Upper lobe of left lung (tissue), 6 donors: ENCODE results near the gene HADH. TPM values are rescaled to one million over a fixed set of nuclear protein-coding genes. Genes with fewer than 3 reads are reported as not detected.

Source experiments
- ATAC-seq, 2 donors: fragments of 200-7000 bp; cut with Tn5 transposase; one replicate each; pipeline ENCODE4 v1.9.1; 2022; ENCODE audit warnings: mild to moderate bottlenecking in 2 of 2, moderate library complexity in 2 of 2; ENCODE audit not compliant: low FRiP score in 2 of 2
- DNase-seq, 2 donors: peaks; one replicate each; pipeline ENCODE4 v3.0.0-alpha.2; 2019 to 2020
- H3K27ac ChIP-seq, 4 donors: fragments of 200-600 bp; sonication (generic); one replicate each; pipeline ENCODE4 v1.5.1; 2016 to 2019
- H3K27me3 ChIP-seq, 4 donors: fragments of 200-600 bp; sonication (generic); one replicate each; pipeline ENCODE4 v1.5.1; 2017 to 2019
- H3K36me3 ChIP-seq, 4 donors: fragments of 200-600 bp; sonication (generic); one replicate each; pipeline ENCODE4 v1.5.1; 2016 to 2019
- H3K4me1 ChIP-seq, 4 donors: fragments of 200-600 bp; sonication (generic); one replicate each; pipeline ENCODE4 v1.5.1; 2018 to 2019
- H3K4me3 ChIP-seq, 4 donors: fragments of 200-600 bp; sonication (generic); one replicate each; pipeline ENCODE4 v1.5.1; 2017 to 2019; ENCODE audit warnings: mild to moderate bottlenecking in 2 of 4, moderate library complexity in 1 of 4
- H3K9me3 ChIP-seq, 4 donors: fragments of 200-600 bp; sonication (generic); one replicate each; pipeline ENCODE4 v1.5.1; 2018 to 2019
- CTCF ChIP-seq, 6 experiments: fragments of 450-650 bp in 4 of 6; fragments of 200-600 bp in 2 of 6; sonication (generic) in 2 of 6; IDR thresholded peaks; one replicate each; pipeline ENCODE4 v1.5.1; 2016 to 2019; ENCODE audit warnings: antibody characterized with exemption in 6 of 6
- EP300 ChIP-seq, 4 donors: sonication (generic); formaldehyde crosslinking; IDR thresholded peaks; one replicate each; pipeline ENCODE4 v1.5.1; 2017; ENCODE audit warnings: antibody characterized with exemption in 4 of 4, control low read depth in 2 of 4
- POLR2A ChIP-seq, 4 donors: fragments of 450-650 bp; IDR thresholded peaks; one replicate each; pipeline ENCODE4 v1.5.1; 2016 to 2017; ENCODE audit warnings: antibody characterized with exemption in 4 of 4, mild to moderate bottlenecking in 2 of 4
- POLR2AphosphoS5 ChIP-seq, 2 donors: sonication (generic); formaldehyde crosslinking; IDR thresholded peaks; one replicate each; pipeline ENCODE4 v1.5.1; 2017; ENCODE audit warnings: antibody characterized with exemption in 2 of 2
- WGBS, 2 donors: methylation state at CpG; one replicate each; pipeline ENCODE4 v1.1.5; 2017 to 2018; 5-methylcytosine and 5-hydroxymethylcytosine counted together
- total RNA-seq, 6 donors: library from RNA; depleted of rRNA in 4 of 6; stranded (reverse); fragments of >200 nt in 4 of 6; gene quantifications; one replicate each; pipeline versions ENCODE4 v1.1.0 to v1.2.1, GENCODE V29; 2016 to 2021
- donor health status: DM: no; HTN: no; CAD: no; lungs with moderate emphysema.
- donor health status: DM: no; HTN: yes; CAD: no; lungs with severe emphysema.

Gene HADH
- total RNA-seq, 6 donors from 2014 or later: 27.2 to 57.1 (median 36.1) TPM

GRCh38 chr4:108033348-108033747, 43.7 kb downstream of the HADH start:
- H3K27me3 ChIP-seq: no peaks in the 10 kb centered on the region
- no peak overlapping the region for H3K27ac ChIP-seq
- ATAC-seq (no peak), DNase-seq (no peak)
- H3K36me3 ChIP-seq: peaks cover 9 to 43% (median 24%) of the 10 kb centered on the region in 4 donors
- no peak for TF ChIP-seq POLR2A (IDR thresholded peaks at IDR 0.05)
- no peak for TF ChIP-seq POLR2AphosphoS5 (IDR thresholded peaks at IDR 0.05)
- no peak for TF ChIP-seq CTCF (IDR thresholded peaks at IDR 0.05)
- no peak for TF ChIP-seq EP300 (IDR thresholded peaks at IDR 0.05)
- no peaks in the 10 kb centered on the region for H3K9me3 ChIP-seq
- H3K4me3 ChIP-seq: no peak overlapping the region
- H3K4me1 ChIP-seq: no peaks in the 10 kb centered on the region

- WGBS, 2 donors: 85 to 87% methylated on average over 7 of the region's 7 CpGs
- no peak overlapping the region for H3K4me3 ChIP-seq
- TF ChIP-seq POLR2AphosphoS5 (IDR thresholded peaks at IDR 0.05) (no peak), EP300 (IDR thresholded peaks at IDR 0.05) (no peak), CTCF (IDR thresholded peaks at IDR 0.05) (no peak), POLR2A (IDR thresholded peaks at IDR 0.05) (no peak)
- ATAC-seq: no peak
- H3K36me3 ChIP-seq: peaks cover 5 to 33% (median 18%) of the 10 kb centered on the region in 4 donors
- H3K4me1 ChIP-seq: no peaks in the 10 kb centered on the region
- no peaks in the 10 kb centered on the region for H3K9me3 ChIP-seq
- DNase-seq: no peak
- no peak overlapping the region for H3K27ac ChIP-seq
- no peaks in the 10 kb centered on the region for H3K27me3 ChIP-seq
Measured at GRCh38 chr4:108034565-108034964, 44.9 kb downstream of the HADH start.

- 85 to 87% methylated on average over 6 of the region's 6 CpGs for WGBS, 2 donors
- Histone ChIP-seq H3K27me3 (no peaks in the 10 kb centered on the region), H3K36me3 (peaks cover 5 to 33% (median 16%) of the 10 kb centered on the region in 4 donors), H3K9me3 (no peaks in the 10 kb centered on the region), H3K27ac (no peak overlapping the region), H3K4me3 (no peak overlapping the region), H3K4me1 (no peaks in the 10 kb centered on the region)
- DNase-seq: no peak
- TF ChIP-seq CTCF (IDR thresholded peaks at IDR 0.05) (no peak), POLR2AphosphoS5 (IDR thresholded peaks at IDR 0.05) (no peak), POLR2A (IDR thresholded peaks at IDR 0.05) (no peak), EP300 (IDR thresholded peaks at IDR 0.05) (no peak)
- no peak for ATAC-seq
Measured at GRCh38 chr4:108035691-108036090, 46.0 kb downstream of the HADH start.

- TF ChIP-seq CTCF (IDR thresholded peaks at IDR 0.05): no peak
- no peak for TF ChIP-seq POLR2A (IDR thresholded peaks at IDR 0.05)
- TF ChIP-seq EP300 (IDR thresholded peaks at IDR 0.05): no peak
- no peak for TF ChIP-seq POLR2AphosphoS5 (IDR thresholded peaks at IDR 0.05)
- ATAC-seq (peak in 1 of 2 donors; percentile 49), DNase-seq (peak in 1 of 2 donors; percentile 72)
- Histone ChIP-seq H3K9me3 (no peaks in the 10 kb centered on the region), H3K27ac (no peak overlapping the region), H3K36me3 (peaks cover 5 to 32% (median 16%) of the 10 kb centered on the region in 4 donors), H3K4me3 (no peak overlapping the region), H3K27me3 (no peaks in the 10 kb centered on the region), H3K4me1 (no peaks in the 10 kb centered on the region)
- 78 to 86% methylated on average over 7 of the region's 7 CpGs for WGBS, 2 donors
Measured at GRCh38 chr4:108036213-108036612, 46.5 kb downstream of the HADH start.

- ATAC-seq: no peak
Measured at GRCh38 chr4:108037884-108038283, 48.2 kb downstream of the HADH start.

More at GRCh38 chr4:108037884-108038283, 48.2 kb downstream of the HADH start:
- 86 to 89% methylated on average over 2 of the region's 2 CpGs for WGBS, 2 donors
- no peaks in the 10 kb centered on the region for H3K27me3 ChIP-seq
- H3K4me3 ChIP-seq: no peak overlapping the region
- H3K27ac ChIP-seq: no peak overlapping the region
- no peaks in the 10 kb centered on the region for H3K4me1 ChIP-seq
- TF ChIP-seq CTCF (IDR thresholded peaks at IDR 0.05) (no peak), POLR2AphosphoS5 (IDR thresholded peaks at IDR 0.05) (no peak), EP300 (IDR thresholded peaks at IDR 0.05) (no peak), POLR2A (IDR thresholded peaks at IDR 0.05) (no peak)
- DNase-seq: no peak
- peaks cover 5 to 29% (median 14%) of the 10 kb centered on the region in 4 donors for H3K36me3 ChIP-seq
- no peaks in the 10 kb centered on the region for H3K9me3 ChIP-seq
